ENCODE results near the gene GPR146. TPM values are rescaled to one million over a fixed set of nuclear protein-coding genes. Genes with fewer than 3 reads are reported as not detected.

GPR146 gene
- total and polyA plus RNA-seq, 2 of the 13 experiments (the other 11 are each of a cell fraction or from before 2014, with no cell fraction given): 2.0 to 15.9 TPM

GRCh38 chr7:1078985-1079384 is 34.6 kb downstream of the GPR146 start (continued):
- TF ChIP-seq ZNF687 (CRISPR knock-in tag; IDR thresholded peaks at IDR 0.05): peak; percentile 97
- no peak for TF ChIP-seq HNRNPK (IDR thresholded peaks at IDR 0.05; ENCODE audit: low read depth, low read length, poor library complexity, severe bottlenecking)
- no peak for TF ChIP-seq SP4 (CRISPR knock-in tag; IDR thresholded peaks at IDR 0.05)
- 0 out of 2 replicates have a peak, but pooled peaks have one; percentile 33 for TF ChIP-seq ZBTB21 (CRISPR knock-in tag; IDR thresholded peaks at IDR 0.05)
- no peak for TF ChIP-seq CBX2 (IDR thresholded peaks at IDR 0.05; ENCODE audit: low read depth, low read length)
- no peak for TF ChIP-seq CBX2 (CRISPR knock-in tag; IDR thresholded peaks at IDR 0.05; ENCODE audit: low read depth)
- no peak for TF ChIP-seq FUBP1 (CRISPR knock-in tag; IDR thresholded peaks at IDR 0.05; ENCODE audit: borderline replicate concordance)
- TF ChIP-seq HMGXB3 (CRISPR knock-in tag; IDR thresholded peaks at IDR 0.05; ENCODE audit: borderline replicate concordance): no peak
- 0 out of 2 replicates have a peak, but pooled peaks have one; percentile 20 for TF ChIP-seq ZNF710 (CRISPR knock-in tag; IDR thresholded peaks at IDR 0.05; ENCODE audit: borderline replicate concordance)
- no peak for TF ChIP-seq ZBTB2 (CRISPR knock-in tag; IDR thresholded peaks at IDR 0.05; ENCODE audit: low read depth)
- no peak for TF ChIP-seq ZNF253 (CRISPR knock-in tag; IDR thresholded peaks at IDR 0.05; ENCODE audit: borderline replicate concordance)
- TF ChIP-seq ZNF224 (CRISPR knock-in tag; IDR thresholded peaks at IDR 0.05): no peak
- no peak for TF ChIP-seq ZFP36L2 (CRISPR knock-in tag; IDR thresholded peaks at IDR 0.05)
- no peak for TF ChIP-seq ZNF670 (CRISPR knock-in tag; IDR thresholded peaks at IDR 0.05; ENCODE audit: borderline replicate concordance)

Measured in HepG2 (cell line).